MCF 10A (cell line): Measurements from ENCODE around the gene DPP6. TPM values are rescaled to one million over a fixed set of nuclear protein-coding genes. Genes with fewer than 3 reads are reported as not detected.

ENCODE experiments used
- BruUV-seq: library from RNA; stranded (reverse); fragments of 400-500 nt; replicated peaks from 2 replicates; lab custom pipeline; 2021; lab: Mats Ljungman, UMichigan
- CTCF ChIA-PET: fragments of 300-600 bp; sonication (Branson Sonifier 250); formaldehyde crosslinking; extraction: SDS; loops from one replicate; lab custom pipeline; 2021; ENCODE audit warnings: antibody characterized with exemption, inconsistent platforms; lab: Yijun Ruan, JAX
- POLR2A ChIA-PET: fragments of 300-600, 350-650 bp; sonication (Branson Sonifier 250); formaldehyde crosslinking; extraction: SDS; loops from one replicate; lab custom pipeline; 2020; ENCODE audit warnings: antibody characterized with exemption, inconsistent platforms; lab: Yijun Ruan, JAX
- DNase-seq: peaks from one replicate; pipeline ENCODE4 v3.0.0-alpha.2; 2018; ENCODE audit not compliant: unreplicated experiment
- H3K27ac Mint-ChIP-seq: one replicate; pipeline ENCODE4 v1.8.0; 2022; ENCODE audit warnings: mild to moderate bottlenecking, low read depth, mixed read lengths; ENCODE audit not compliant: unreplicated experiment
- H3K27me3 Mint-ChIP-seq: one replicate; pipeline ENCODE4 v1.8.0; 2022; ENCODE audit warnings: mixed read lengths; ENCODE audit not compliant: insufficient read depth, unreplicated experiment
- H3K36me3 Mint-ChIP-seq: one replicate; pipeline ENCODE4 v1.8.0; 2022; ENCODE audit warnings: mild to moderate bottlenecking, moderate library complexity, mixed read lengths; ENCODE audit not compliant: insufficient read depth, unreplicated experiment
- H3K4me1 Mint-ChIP-seq: one replicate; pipeline ENCODE4 v1.8.0; 2022; ENCODE audit warnings: mixed read lengths; ENCODE audit not compliant: insufficient read depth, unreplicated experiment
- H3K4me3 Mint-ChIP-seq: one replicate; pipeline ENCODE4 v1.8.0; 2022; ENCODE audit warnings: mild to moderate bottlenecking, moderate library complexity, mixed read lengths; ENCODE audit not compliant: unreplicated experiment
- H3K9me3 Mint-ChIP-seq: one replicate; pipeline ENCODE4 v1.8.0; 2022; ENCODE audit warnings: mixed read lengths; ENCODE audit not compliant: unreplicated experiment
- intact Hi-C: fragments of 100-400 bp; cut with micrococcal nuclease; formaldehyde crosslinking; loops from 2 replicates; pipeline ENCODE4 v1.14.1; 2022
- total RNA-seq: library from RNA; stranded (reverse); gene quantifications from 2 replicates; pipeline ENCODE4 v1.2.3, GENCODE V29; 2022
- TF ChIP-seq, protein P1 (sequence below): fragments of 200-600 bp; IDR thresholded peaks from one replicate; pipeline ENCODE4 v1.8.0; 2022; ENCODE audit warnings: antibody characterized with exemption, mild to moderate bottlenecking; ENCODE audit not compliant: unreplicated experiment

Gene DPP6
- total RNA-seq, 1 experiment from 2014 or later: not detected

DNA sequence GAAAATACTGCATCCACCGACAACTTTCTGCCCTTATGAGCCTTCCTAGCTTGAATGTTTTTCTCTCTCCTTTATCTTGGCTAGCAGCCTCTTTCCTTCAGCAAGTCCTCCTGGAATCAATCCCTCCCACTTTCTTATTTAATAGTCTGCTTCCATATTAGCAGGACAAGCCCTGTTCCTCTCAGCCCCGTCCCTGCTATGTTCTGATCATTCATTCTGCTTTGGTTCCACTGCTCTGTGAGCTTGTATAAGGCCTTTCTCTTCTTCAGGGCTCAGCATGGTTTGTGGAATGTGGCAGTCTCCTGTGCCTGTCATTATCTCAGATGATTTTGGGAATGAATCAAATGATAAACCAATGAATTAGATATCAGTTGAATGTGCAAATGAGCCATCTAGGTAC, 420.1 kb downstream of the DPP6 start:
- DNase-seq: no peak
- intact Hi-C loops: no loop called here
- H3K9me3 Mint-ChIP-seq: peaks cover 22% of the 10 kb centered on the region
- POLR2A ChIA-PET: no interaction called here
- H3K36me3 Mint-ChIP-seq: no peaks in the 10 kb centered on the region
- CTCF ChIA-PET: interaction anchor here (0.6 kb wide), 1 partner anchor 80 kb away, joined by 3 read pairs; no protein-coding TSS in a partner anchor
- no peak overlapping the region for H3K27ac Mint-ChIP-seq
- no TSS peak for BruUV-seq
- H3K27me3 Mint-ChIP-seq: no peaks in the 10 kb centered on the region
- TF ChIP-seq, protein P1, sequence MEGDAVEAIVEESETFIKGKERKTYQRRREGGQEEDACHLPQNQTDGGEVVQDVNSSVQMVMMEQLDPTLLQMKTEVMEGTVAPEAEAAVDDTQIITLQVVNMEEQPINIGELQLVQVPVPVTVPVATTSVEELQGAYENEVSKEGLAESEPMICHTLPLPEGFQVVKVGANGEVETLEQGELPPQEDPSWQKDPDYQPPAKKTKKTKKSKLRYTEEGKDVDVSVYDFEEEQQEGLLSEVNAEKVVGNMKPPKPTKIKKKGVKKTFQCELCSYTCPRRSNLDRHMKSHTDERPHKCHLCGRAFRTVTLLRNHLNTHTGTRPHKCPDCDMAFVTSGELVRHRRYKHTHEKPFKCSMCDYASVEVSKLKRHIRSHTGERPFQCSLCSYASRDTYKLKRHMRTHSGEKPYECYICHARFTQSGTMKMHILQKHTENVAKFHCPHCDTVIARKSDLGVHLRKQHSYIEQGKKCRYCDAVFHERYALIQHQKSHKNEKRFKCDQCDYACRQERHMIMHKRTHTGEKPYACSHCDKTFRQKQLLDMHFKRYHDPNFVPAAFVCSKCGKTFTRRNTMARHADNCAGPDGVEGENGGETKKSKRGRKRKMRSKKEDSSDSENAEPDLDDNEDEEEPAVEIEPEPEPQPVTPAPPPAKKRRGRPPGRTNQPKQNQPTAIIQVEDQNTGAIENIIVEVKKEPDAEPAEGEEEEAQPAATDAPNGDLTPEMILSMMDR: no peak
- no peak overlapping the region for H3K4me3 Mint-ChIP-seq
- no peaks in the 10 kb centered on the region for H3K4me1 Mint-ChIP-seq

DNA sequence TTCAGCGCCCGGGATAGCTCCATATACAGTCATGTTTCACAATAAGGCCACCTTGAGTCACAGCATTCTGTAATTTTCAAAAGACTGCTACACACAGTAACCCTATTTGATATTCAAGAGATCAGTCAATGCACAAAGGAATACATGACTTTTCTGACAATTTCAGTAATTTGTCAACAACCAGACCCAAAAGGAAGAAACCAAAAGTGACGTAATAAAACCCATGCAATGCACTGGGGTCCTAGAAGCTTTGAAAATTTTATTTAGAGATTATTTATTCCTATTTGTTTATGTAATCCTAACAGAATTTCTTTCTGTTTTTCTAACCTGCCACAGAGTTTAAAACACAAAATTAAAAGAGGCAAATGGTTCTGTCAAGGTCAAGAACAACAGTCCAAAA, 421.2 kb downstream of the DPP6 start:
- Mint-ChIP-seq H3K27ac (no peak overlapping the region), H3K4me1 (no peaks in the 10 kb centered on the region), H3K27me3 (no peaks in the 10 kb centered on the region), H3K36me3 (no peaks in the 10 kb centered on the region), H3K4me3 (no peak overlapping the region), H3K9me3 (peaks cover 28% of the 10 kb centered on the region)
- TF ChIP-seq, protein P1: no peak
- ChIA-PET POLR2A (no interaction called here), CTCF (interaction anchor here (0.6 to 1.4 kb wide), 5 partner anchors 12 to 454 kb away, joined by 3 to 4 read pairs (median 3); no protein-coding TSS in a partner anchor)
- BruUV-seq: no TSS peak
- intact Hi-C loops: no loop called here
- DNase-seq: no peak

DNA sequence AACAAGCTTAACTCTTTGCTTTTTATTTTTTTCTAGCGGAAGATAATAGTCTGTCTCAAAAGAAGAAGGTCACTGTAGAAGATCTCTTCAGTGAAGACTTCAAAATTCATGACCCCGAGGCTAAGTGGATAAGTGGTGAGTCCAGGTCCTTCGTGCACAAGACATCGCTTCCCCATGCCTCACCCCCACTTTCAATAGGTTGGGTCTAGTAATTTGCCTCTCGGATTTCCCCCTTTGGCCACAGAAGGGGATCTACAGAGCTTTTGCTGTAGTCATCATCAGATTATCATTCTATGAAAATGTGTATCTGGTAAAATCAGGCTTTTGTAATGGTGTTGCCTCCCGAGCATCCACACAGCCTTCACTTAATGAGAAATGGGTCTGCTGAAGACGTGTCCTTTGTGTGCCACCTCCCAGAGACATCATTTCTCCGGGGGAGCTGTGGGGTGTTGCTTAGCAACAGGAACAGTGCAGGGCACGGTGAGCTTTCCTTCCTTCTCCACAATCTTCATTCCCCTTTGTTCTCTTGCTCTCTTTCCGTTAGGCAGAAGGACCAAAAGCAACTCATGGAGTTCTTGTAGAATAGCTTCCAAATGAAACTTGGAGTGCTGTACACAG, 422.8 kb downstream of the DPP6 start:
- Mint-ChIP-seq H3K27ac (no peak overlapping the region), H3K36me3 (no peaks in the 10 kb centered on the region), H3K9me3 (peaks cover 31% of the 10 kb centered on the region), H3K27me3 (no peaks in the 10 kb centered on the region), H3K4me3 (no peak overlapping the region), H3K4me1 (no peaks in the 10 kb centered on the region)
- intact Hi-C loops: no loop called here
- POLR2A ChIA-PET: no interaction called here
- BruUV-seq: no TSS peak
- DNase-seq: no peak
- CTCF ChIA-PET: no interaction called here
- TF ChIP-seq, protein P1: no peak

DNA sequence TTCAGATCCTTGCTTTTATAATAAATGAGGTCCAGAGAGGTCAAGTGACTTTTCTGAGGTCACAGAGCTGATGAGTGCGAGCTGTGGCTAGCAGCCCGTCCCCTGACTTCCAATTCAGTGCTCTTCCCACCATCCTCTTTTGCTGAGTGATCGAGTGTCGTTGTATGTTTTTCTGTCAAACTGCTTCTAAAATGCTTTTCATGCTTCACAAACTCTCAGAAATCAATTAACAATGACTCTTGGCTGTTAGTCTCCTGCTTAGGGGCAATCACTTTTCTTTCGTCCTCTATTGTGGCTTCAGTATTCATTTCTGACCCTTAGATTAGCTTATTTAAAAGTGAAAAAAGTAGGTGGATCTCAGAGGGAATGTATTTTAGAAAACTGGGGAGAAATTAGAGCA, 423.7 kb downstream of the DPP6 start:
- Mint-ChIP-seq H3K36me3 (no peaks in the 10 kb centered on the region), H3K9me3 (peaks cover 31% of the 10 kb centered on the region), H3K27ac (no peak overlapping the region), H3K4me1 (no peaks in the 10 kb centered on the region), H3K27me3 (no peaks in the 10 kb centered on the region), H3K4me3 (no peak overlapping the region)
- DNase-seq: no peak
- intact Hi-C loops: no loop called here
- TF ChIP-seq, protein P1: no peak
- CTCF ChIA-PET: no interaction called here
- BruUV-seq: no TSS peak
- POLR2A ChIA-PET: interaction anchor here (0.7 kb wide), 1 partner anchor 255 kb away, joined by 3 read pairs; no protein-coding TSS in a partner anchor
